Endodermal cell (in vitro differentiated cells): ENCODE data around the gene STEAP4. TPM values are rescaled to one million over a fixed set of nuclear protein-coding genes. Genes with fewer than 3 reads are reported as not detected.
"Not testable (repeated sequence)": the region's sequence is repeated elsewhere in the genome, so short reads cannot be mapped to it uniquely, and the experiment has no call there.

Experiments
- DNase-seq: peaks from one replicate; pipeline ENCODE4 v3.0.0-alpha.2; 2017
- H3K27ac ChIP-seq: 2 replicates; pipeline ENCODE4 v1.5.1; 2013; ENCODE audit warnings: mild to moderate bottlenecking, low read depth, low read length, moderate library complexity
- H3K27me3 ChIP-seq: 2 replicates; pipeline ENCODE4 v1.6.1; 2013; ENCODE audit warnings: mild to moderate bottlenecking, low read length, moderate library complexity; ENCODE audit not compliant: insufficient read depth, control insufficient read depth, poor library complexity, severe bottlenecking
- H3K36me3 ChIP-seq: 2 replicates; pipeline ENCODE4 v1.7.0; 2013; ENCODE audit warnings: mild to moderate bottlenecking, low read length, moderate library complexity; ENCODE audit not compliant: control insufficient read depth, insufficient read depth
- H3K4me1 ChIP-seq: one replicate; pipeline ENCODE4 v1.7.0; 2013; ENCODE audit warnings: low read length; ENCODE audit not compliant: control insufficient read depth, insufficient read depth
- H3K4me3 ChIP-seq: 2 replicates; pipeline ENCODE4 v1.5.1; 2013; ENCODE audit warnings: mild to moderate bottlenecking, low read length, moderate library complexity
- H3K9ac ChIP-seq: 2 replicates; pipeline ENCODE4 v1.6.1; 2013; ENCODE audit warnings: mild to moderate bottlenecking, low read length, moderate library complexity; ENCODE audit not compliant: poor library complexity, severe bottlenecking; ENCODE audit errors: extremely low read depth
- H3K9me3 ChIP-seq: 2 replicates; pipeline ENCODE4 v1.6.1; 2013; ENCODE audit warnings: mild to moderate bottlenecking, low read length, moderate library complexity; ENCODE audit not compliant: control insufficient read depth
- H3K27ac Mint-ChIP-seq: 2 replicates; pipeline ENCODE4 v1.8.0; 2020; ENCODE audit warnings: mixed read lengths
- H3K27me3 Mint-ChIP-seq: 2 replicates; pipeline ENCODE4 v1.8.0; 2021; ENCODE audit warnings: mild to moderate bottlenecking, mixed read lengths; ENCODE audit not compliant: insufficient read depth
- H3K36me3 Mint-ChIP-seq: 2 replicates; pipeline ENCODE4 v1.8.0; 2020; ENCODE audit warnings: low read depth, mixed read lengths
- H3K4me1 Mint-ChIP-seq: 2 replicates; pipeline ENCODE4 v1.8.0; 2020; ENCODE audit warnings: mixed read lengths
- H3K4me3 Mint-ChIP-seq: 2 replicates; pipeline ENCODE4 v1.8.0; 2020; ENCODE audit warnings: mild to moderate bottlenecking, moderate library complexity, mixed read lengths
- H3K9me3 Mint-ChIP-seq: 2 replicates; pipeline ENCODE4 v1.8.0; 2020; ENCODE audit warnings: mild to moderate bottlenecking, mixed read lengths
- WGBS, 2 experiments: methylation state at CpG; one replicate each; pipeline versions ENCODE4 v1.1.5 to v1.1.7; 2013; ENCODE audit warnings: missing lambda C conversion rate in 2 of 2, mixed read lengths in 1 of 2; ENCODE audit not compliant: insufficient coverage in 1 of 2, insufficient read length in 1 of 2; 5-methylcytosine and 5-hydroxymethylcytosine counted together
- total RNA-seq, 2 donors: library from RNA; stranded (reverse); fragmentation: NEBNext Ultra II Directional in 1 of 2; extraction: Animal tissue kit (Norgen Biotek cat#: 25700) in 1 of 2; gene quantifications; 2 replicates in 1 of 2; 3 replicates in 1 of 2; pipeline ENCODE4 v1.2.1, GENCODE V29; 2021
- TF ChIP-seq, protein P1 (sequence below): fragments of 200-600 bp; sonication (generic); conservative IDR thresholded peaks from 2 replicates; pipeline ENCODE4 v1.5.0; 2021; ENCODE audit warnings: antibody characterized with exemption, mild to moderate bottlenecking

STEAP4 gene
- total RNA-seq, 2 donors from 2014 or later, result not detected

DNA sequence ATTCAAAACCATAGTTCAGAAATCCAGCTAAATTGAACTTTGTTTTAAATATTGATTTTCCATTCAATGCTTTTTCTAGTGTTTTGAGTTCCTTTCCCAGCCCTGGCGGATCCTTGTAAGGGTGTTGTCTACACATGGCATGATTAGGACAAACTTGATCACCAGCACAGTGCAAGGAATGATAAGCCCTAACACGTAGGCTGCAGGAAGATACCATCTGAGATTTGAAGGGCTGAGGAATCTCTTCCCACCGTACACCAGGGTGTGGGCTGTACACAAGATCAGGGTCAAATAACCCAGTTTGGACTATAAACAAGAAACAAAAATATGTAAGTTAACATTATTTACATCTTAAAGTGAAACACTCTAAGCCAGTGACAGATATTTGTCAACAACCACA, 27.4 kb downstream of the STEAP4 start:
- Mint-ChIP-seq H3K9me3 (no peaks in the 10 kb centered on the region), H3K4me1 (peaks cover 11% of the 10 kb centered on the region), H3K4me3 (no peak overlapping the region), H3K27me3 (no peaks in the 10 kb centered on the region), H3K36me3 (no peaks in the 10 kb centered on the region), H3K27ac (no peak overlapping the region)
- Histone ChIP-seq H3K4me1 (peaks cover 6% of the 10 kb centered on the region), H3K9me3 (no peaks in the 10 kb centered on the region), H3K36me3 (no peaks in the 10 kb centered on the region), H3K4me3 (no peak overlapping the region), H3K27ac (no peak overlapping the region), H3K9ac (no peak overlapping the region), H3K27me3 (no peaks in the 10 kb centered on the region)
- DNase-seq, result no peak
- WGBS, 2 experiments, result 83 to 91% methylated on average over 1 to 3 of the region's 3 CpGs
- TF ChIP-seq, protein P1, sequence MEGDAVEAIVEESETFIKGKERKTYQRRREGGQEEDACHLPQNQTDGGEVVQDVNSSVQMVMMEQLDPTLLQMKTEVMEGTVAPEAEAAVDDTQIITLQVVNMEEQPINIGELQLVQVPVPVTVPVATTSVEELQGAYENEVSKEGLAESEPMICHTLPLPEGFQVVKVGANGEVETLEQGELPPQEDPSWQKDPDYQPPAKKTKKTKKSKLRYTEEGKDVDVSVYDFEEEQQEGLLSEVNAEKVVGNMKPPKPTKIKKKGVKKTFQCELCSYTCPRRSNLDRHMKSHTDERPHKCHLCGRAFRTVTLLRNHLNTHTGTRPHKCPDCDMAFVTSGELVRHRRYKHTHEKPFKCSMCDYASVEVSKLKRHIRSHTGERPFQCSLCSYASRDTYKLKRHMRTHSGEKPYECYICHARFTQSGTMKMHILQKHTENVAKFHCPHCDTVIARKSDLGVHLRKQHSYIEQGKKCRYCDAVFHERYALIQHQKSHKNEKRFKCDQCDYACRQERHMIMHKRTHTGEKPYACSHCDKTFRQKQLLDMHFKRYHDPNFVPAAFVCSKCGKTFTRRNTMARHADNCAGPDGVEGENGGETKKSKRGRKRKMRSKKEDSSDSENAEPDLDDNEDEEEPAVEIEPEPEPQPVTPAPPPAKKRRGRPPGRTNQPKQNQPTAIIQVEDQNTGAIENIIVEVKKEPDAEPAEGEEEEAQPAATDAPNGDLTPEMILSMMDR, result no peak

- no peaks in the 10 kb centered on the region for H3K27me3 ChIP-seq
- no peaks in the 10 kb centered on the region for H3K36me3 ChIP-seq
- no peak overlapping the region for H3K27ac Mint-ChIP-seq
- H3K9me3 Mint-ChIP-seq, result no peaks in the 10 kb centered on the region
- H3K4me1 ChIP-seq, result peaks cover 8% of the 10 kb centered on the region
- no peak for DNase-seq
- TF ChIP-seq, protein P1, result no peak
- H3K4me3 Mint-ChIP-seq, result no peak overlapping the region
- no peak overlapping the region for H3K27ac ChIP-seq
- H3K27me3 Mint-ChIP-seq, result no peaks in the 10 kb centered on the region
- H3K4me3 ChIP-seq, result no peak overlapping the region
- no peak overlapping the region for H3K9ac ChIP-seq
- H3K9me3 ChIP-seq, result no peaks in the 10 kb centered on the region
- WGBS, 2 experiments, result 79% methylated on average over 1 of the region's 1 CpG; no CpG with 5 or more reads in 1 of the 2 experiments
- no peaks in the 10 kb centered on the region for H3K36me3 Mint-ChIP-seq
- H3K4me1 Mint-ChIP-seq, result peaks cover 14% of the 10 kb centered on the region
These were observed 27.8 kb downstream of the STEAP4 start for GRCh38 chr7:88278881-88279280.

GRCh38 chr7:88276605-88277153, 30.0 kb downstream of the STEAP4 start:
- no peak overlapping the region for H3K27ac Mint-ChIP-seq
- WGBS, 2 experiments, result 87% methylated on average over 3 of the region's 3 CpGs; no CpG with 5 or more reads in 1 of the 2 experiments

GRCh38 chr7:88274856-88275255, 31.8 kb downstream of the STEAP4 start:
- not testable (repeated sequence) for H3K9ac ChIP-seq, H3K36me3 Mint-ChIP-seq, H3K27me3 ChIP-seq, H3K4me3 ChIP-seq, H3K4me3 Mint-ChIP-seq, H3K9me3 ChIP-seq, H3K27ac ChIP-seq, H3K36me3 ChIP-seq, H3K27me3 Mint-ChIP-seq, H3K9me3 Mint-ChIP-seq, H3K27ac Mint-ChIP-seq, DNase-seq
- WGBS, 2 experiments, result 87% methylated on average over 5 of the region's 5 CpGs; no CpG with 5 or more reads in 1 of the 2 experiments
- H3K4me1 Mint-ChIP-seq, result peaks cover 33% of the 10 kb centered on the region
- H3K4me1 ChIP-seq, result peaks cover 13% of the 10 kb centered on the region

More at GRCh38 chr7:88276605-88277153, 30.0 kb downstream of the STEAP4 start:
- H3K4me3 Mint-ChIP-seq, result no peak overlapping the region
- Histone ChIP-seq H3K36me3 (no peaks in the 10 kb centered on the region), H3K9me3 (no peaks in the 10 kb centered on the region), H3K4me1 (peaks cover 13% of the 10 kb centered on the region), H3K4me3 (no peak overlapping the region), H3K27me3 (no peaks in the 10 kb centered on the region), H3K27ac (no peak overlapping the region), H3K9ac (no peak overlapping the region)
- TF ChIP-seq, protein P1, result no peak
- no peak for DNase-seq
- H3K4me1 Mint-ChIP-seq, result peaks cover 33% of the 10 kb centered on the region
- no peaks in the 10 kb centered on the region for H3K36me3 Mint-ChIP-seq
- no peaks in the 10 kb centered on the region for H3K9me3 Mint-ChIP-seq
- no peaks in the 10 kb centered on the region for H3K27me3 Mint-ChIP-seq
